ENCODE measurements around the gene NTM. TPM values are rescaled to one million over a fixed set of nuclear protein-coding genes. Genes with fewer than 3 reads are reported as not detected.

The NTM gene
- total and polyA plus RNA-seq, 2 of the 8 experiments (the other 6 are each of a cell fraction or from before 2014, with no cell fraction given) = 13.4 to 20.0 TPM

- H4K5ac ChIP-seq (ENCODE audit: insufficient read length, low read depth, low read length) = no peak overlapping the region
- no peak overlapping the region for H3K9ac ChIP-seq (replicated peaks in 1 of 4; ENCODE audit: extremely low read depth in 1 of 4, low read depth in 3 of 4, low read length in 3 of 4)
- H4K91ac ChIP-seq (replicated peaks; ENCODE audit: insufficient read length, low read length) = no peak overlapping the region
- no peaks in the 10 kb centered on the region for H3K9me3 ChIP-seq (ENCODE audit: insufficient read depth in 2 of 2, low read depth in 1 of 2, low read length in 1 of 2)
- no peak overlapping the region for H2AFZ ChIP-seq (ENCODE audit: low read length)
- H3K23ac ChIP-seq (ENCODE audit: insufficient read length) = no peak overlapping the region
- no peak overlapping the region for H3K14ac ChIP-seq (ENCODE audit: insufficient read length)
- no peak overlapping the region for H3K4ac ChIP-seq (replicated peaks; ENCODE audit: insufficient read length, low read depth, low read length)
- H3K4me1 ChIP-seq (replicated peaks in 1 of 4; ENCODE audit: control insufficient read depth in 3 of 4, insufficient read depth in 4 of 4, low read length in 3 of 4) = peaks cover 5 to 15% (median 13%) of the 10 kb centered on the region in 4 experiments
- CTCF ChIA-PET (ENCODE audit: partially characterized antibody) = interaction anchor here (0.7 to 2.0 kb wide), 5 partner anchors 9 to 159 kb away, joined by 3 to 8 read pairs (median 3); no protein-coding TSS in a partner anchor
- H2BK5ac ChIP-seq (ENCODE audit: low read depth, low read length) = no peak overlapping the region
- no peak overlapping the region for H3K56ac ChIP-seq (replicated peaks; ENCODE audit: insufficient read length, low read depth, low read length)
- H3K4me2 ChIP-seq (ENCODE audit: insufficient read depth in 1 of 2, low read depth in 2 of 2, low read length in 2 of 2) = no peak overlapping the region
- H2BK20ac ChIP-seq (ENCODE audit: low read length) = no peak overlapping the region
- H3K27me3 ChIP-seq (replicated peaks in 1 of 4; ENCODE audit: control insufficient read depth in 3 of 4, extremely low read depth in 1 of 4, insufficient read depth in 3 of 4, low read length in 3 of 4) = no peaks in the 10 kb centered on the region
- H4K20me1 ChIP-seq (replicated peaks in 1 of 2; ENCODE audit: control insufficient read depth in 1 of 2, insufficient read depth in 2 of 2, low read length in 2 of 2) = no peaks in the 10 kb centered on the region
- no peak overlapping the region for H2BK120ac ChIP-seq (replicated peaks; ENCODE audit: low read depth, low read length)
- no peak overlapping the region for H3K27ac ChIP-seq (ENCODE audit: low read depth, low read length)
- no peaks in the 10 kb centered on the region for H3K23me2 ChIP-seq (ENCODE audit: low read depth, low read length)
- H3K79me1 ChIP-seq (ENCODE audit: low read depth, low read length) = no peaks in the 10 kb centered on the region
- H2BK12ac ChIP-seq (ENCODE audit: low read depth, low read length) = no peak overlapping the region
- H2AK5ac ChIP-seq (ENCODE audit: low read depth, low read length) = no peak overlapping the region
- H3K79me2 ChIP-seq (ENCODE audit: control insufficient read depth in 1 of 2, insufficient read depth in 2 of 2, low read length in 2 of 2) = no peaks in the 10 kb centered on the region
- no peak overlapping the region for H3K4me3 ChIP-seq (ENCODE audit: extremely low read depth in 1 of 4, insufficient read depth in 2 of 4, low read depth in 3 of 4, low read length in 4 of 4)
- DNase-seq (ENCODE audit: low read depth in 1 of 2, low spot score in 2 of 2) (no peak), FAIRE-seq (no peak)
- no peak overlapping the region for H2BK15ac ChIP-seq (ENCODE audit: low read length)
- no peak overlapping the region for H3K18ac ChIP-seq (ENCODE audit: extremely low read depth, low read length)
- POLR2A ChIA-PET (ENCODE audit: partially characterized antibody) = no interaction called here
- H4K8ac ChIP-seq (ENCODE audit: extremely low read depth, insufficient read depth, low read length) = no peak overlapping the region
- no peaks in the 10 kb centered on the region for H3K36me3 ChIP-seq (ENCODE audit: control insufficient read depth in 2 of 4, insufficient read depth in 4 of 4, low read length in 3 of 4)
- 97% methylated on average over 2 of the region's 2 CpGs; no CpG with 5 or more reads in 1 of the 2 experiments for WGBS, 2 experiments (ENCODE audit: extremely low coverage in 1 of 2, insufficient coverage in 1 of 2, insufficient read length in 1 of 2, insufficient replicate concordance in 2 of 2, low coverage in 1 of 2, low lambda C conversion rate in 2 of 2, missing lambda C conversion rate in 1 of 2)
- TF ChIP-seq USF2 (IDR thresholded peaks at IDR 0.05; ENCODE audit: low read length) (no peak), SP1 (IDR thresholded peaks at IDR 0.05; ENCODE audit: low read depth, low read length) (no peak)
These were observed 681.3 kb downstream of the NTM start for GRCh38 chr11:132051704-132052103.
